GM12873 (cell line): ENCODE measurements around the gene MCIDAS.

ENCODE experiments used
- TF ChIP-seq, protein P1 (sequence below): IDR thresholded peaks from 2 replicates; pipeline ENCODE4 v1.5.1; 2012; ENCODE audit warnings: low read depth, mild to moderate bottlenecking, moderate library complexity, low read length, control low read depth; ENCODE audit not compliant: insufficient read depth; ENCODE audit errors: missing control alignments

Gene MCIDAS

GRCh38 chr5:55187370-55187769 lies 39.7 kb downstream of the MCIDAS start:
- TF ChIP-seq, protein P1, sequence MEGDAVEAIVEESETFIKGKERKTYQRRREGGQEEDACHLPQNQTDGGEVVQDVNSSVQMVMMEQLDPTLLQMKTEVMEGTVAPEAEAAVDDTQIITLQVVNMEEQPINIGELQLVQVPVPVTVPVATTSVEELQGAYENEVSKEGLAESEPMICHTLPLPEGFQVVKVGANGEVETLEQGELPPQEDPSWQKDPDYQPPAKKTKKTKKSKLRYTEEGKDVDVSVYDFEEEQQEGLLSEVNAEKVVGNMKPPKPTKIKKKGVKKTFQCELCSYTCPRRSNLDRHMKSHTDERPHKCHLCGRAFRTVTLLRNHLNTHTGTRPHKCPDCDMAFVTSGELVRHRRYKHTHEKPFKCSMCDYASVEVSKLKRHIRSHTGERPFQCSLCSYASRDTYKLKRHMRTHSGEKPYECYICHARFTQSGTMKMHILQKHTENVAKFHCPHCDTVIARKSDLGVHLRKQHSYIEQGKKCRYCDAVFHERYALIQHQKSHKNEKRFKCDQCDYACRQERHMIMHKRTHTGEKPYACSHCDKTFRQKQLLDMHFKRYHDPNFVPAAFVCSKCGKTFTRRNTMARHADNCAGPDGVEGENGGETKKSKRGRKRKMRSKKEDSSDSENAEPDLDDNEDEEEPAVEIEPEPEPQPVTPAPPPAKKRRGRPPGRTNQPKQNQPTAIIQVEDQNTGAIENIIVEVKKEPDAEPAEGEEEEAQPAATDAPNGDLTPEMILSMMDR: peak; percentile 21

- TF ChIP-seq, protein P1: no peak
Measured at GRCh38 chr5:55180016-55180415, 47.1 kb downstream of the MCIDAS start.

DNA sequence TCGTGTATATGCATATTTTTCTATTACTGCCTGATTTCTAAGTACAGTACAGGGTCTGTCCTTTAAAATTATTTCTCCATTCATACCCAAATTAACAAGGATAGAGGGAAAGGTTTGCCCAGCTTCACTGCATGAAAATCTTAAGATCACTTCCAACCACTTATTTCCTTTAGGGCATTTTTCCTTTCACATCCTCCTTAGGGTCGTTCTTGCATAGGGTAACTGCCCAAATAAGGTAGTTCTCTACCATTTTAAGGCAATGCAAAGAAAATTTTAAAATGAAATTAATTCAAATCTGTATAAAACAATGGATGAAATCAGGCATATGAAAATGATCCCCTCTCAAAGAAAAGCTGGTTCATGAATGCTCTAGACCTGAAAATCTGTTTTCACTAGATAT lies 50.0 kb downstream of the MCIDAS start:
- TF ChIP-seq, protein P1: no peak

- TF ChIP-seq, protein P1: no peak
Measured at GRCh38 chr5:55176176-55176818, 50.8 kb downstream of the MCIDAS start.

DNA sequence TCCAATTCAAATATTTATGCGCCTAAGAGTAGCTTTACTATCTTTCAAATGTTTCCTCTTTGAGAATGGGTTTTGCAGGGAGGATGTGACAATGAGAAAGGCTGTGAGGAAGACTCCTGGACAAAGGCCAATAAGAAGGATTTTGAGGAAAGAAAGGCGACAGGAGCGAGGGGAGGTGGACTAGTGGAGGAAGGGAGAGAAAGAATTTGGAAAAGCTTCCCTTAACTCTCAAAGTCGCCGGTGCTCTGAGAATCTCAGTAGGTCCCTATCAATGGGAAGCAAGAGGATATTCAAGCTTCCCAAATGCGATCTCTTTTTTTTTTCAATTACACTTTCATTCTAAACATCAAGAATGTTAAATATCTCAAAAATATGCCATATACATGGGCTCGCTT lies 51.3 kb downstream of the MCIDAS start:
- TF ChIP-seq, protein P1: no peak

GRCh38 chr5:55173687-55174230 lies 53.4 kb downstream of the MCIDAS start:
- TF ChIP-seq, protein P1: no peak

DNA sequence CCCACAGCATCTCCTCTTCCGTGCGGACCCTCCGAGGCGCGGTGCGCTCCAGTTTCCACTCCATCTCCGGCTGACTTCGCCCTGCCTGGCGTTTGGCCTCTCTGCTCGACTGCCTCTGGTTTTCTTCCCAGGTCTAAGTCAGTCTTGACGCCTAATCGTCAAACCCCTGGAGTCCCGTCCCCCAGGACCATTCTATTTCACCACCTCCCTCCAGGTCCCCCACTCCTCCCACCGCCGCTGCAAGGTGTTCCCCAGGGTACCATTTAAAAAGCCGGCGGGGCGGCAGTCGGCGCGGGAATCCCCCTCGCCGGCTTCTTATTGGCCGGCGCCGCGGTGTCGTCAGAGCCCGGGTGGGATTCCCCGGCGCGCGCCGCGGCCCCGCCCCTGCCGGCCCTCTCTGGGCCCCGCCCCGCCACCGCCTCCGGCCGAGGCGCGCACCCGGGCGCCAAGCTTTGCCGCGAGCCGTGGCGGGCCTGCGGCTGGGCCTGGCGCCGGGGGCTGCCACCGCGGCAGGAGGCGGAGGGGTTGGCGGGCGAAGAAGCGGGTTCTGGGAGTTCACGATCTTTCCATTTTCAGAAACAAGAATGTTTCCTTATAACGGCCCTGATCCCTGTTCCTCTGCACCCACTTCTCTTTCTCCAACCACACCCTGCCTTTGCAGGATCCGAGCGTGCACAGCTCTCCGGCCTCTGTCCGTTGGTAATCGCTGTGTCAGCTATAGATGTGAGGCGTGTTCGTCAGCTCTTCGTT lies 54.0 kb downstream of the MCIDAS start, which contains the start of gene CDC20B:
TSS of gene CDC20B (minus strand) at position 241 of the 750 bp plus-strand sequence. CDS start at position 64, 177 bp downstream.
- TF ChIP-seq, protein P1: no peak
